HepG2 (cell line): Measurements from ENCODE around the gene HS6ST1. TPM values are rescaled to one million over a fixed set of nuclear protein-coding genes. Genes with fewer than 3 reads are reported as not detected.
A peak's percentile ranks its signal among the peaks of the same experiment; 100 is the strongest.

Experiments used
- ATF4 ChIP-seq, 2 experiments: fragments of 450-650 bp in 1 of 2; sonication (generic) in 1 of 2; formaldehyde crosslinking; IDR thresholded peaks; 2 replicates each; pipeline versions ENCODE4 v1.5.0 to v1.8.0; 2020 to 2022; ENCODE audit warnings: mild to moderate bottlenecking in 1 of 2, missing genetic modification reagents in 1 of 2
- ATF6 ChIP-seq: sonication (generic); formaldehyde crosslinking; conservative IDR thresholded peaks from 2 replicates; pipeline ENCODE4 v1.4.0; 2020; ENCODE audit warnings: missing genetic modification reagents
- CBX5 ChIP-seq: sonication (generic); formaldehyde crosslinking; IDR thresholded peaks from 2 replicates; pipeline ENCODE4 v1.4.0; 2020; ENCODE audit warnings: missing genetic modification reagents, borderline replicate concordance
- ELK4 ChIP-seq: sonication (generic); formaldehyde crosslinking; IDR thresholded peaks from 2 replicates; pipeline ENCODE4 v1.9.0; 2021; ENCODE audit warnings: missing genetic modification reagents, borderline replicate concordance
- GLMP ChIP-seq: sonication (generic); formaldehyde crosslinking; IDR thresholded peaks from 2 replicates; pipeline ENCODE4 v1.9.0; 2021; ENCODE audit warnings: missing genetic modification reagents, mild to moderate bottlenecking, borderline replicate concordance
- HOXA3 ChIP-seq: sonication (generic); formaldehyde crosslinking; IDR thresholded peaks from 2 replicates; pipeline ENCODE4 v1.5.0; 2020; ENCODE audit warnings: missing genetic modification reagents
- KAT8 ChIP-seq: IDR thresholded peaks from 2 replicates; pipeline ENCODE4 v1.6.1; 2016; ENCODE audit warnings: missing genetic modification reagents, missing compliant biosample characterization
- NR2F2 ChIP-seq: IDR thresholded peaks from 2 replicates; pipeline ENCODE4 v1.6.1; 2012; ENCODE audit warnings: low read depth, inconsistent platforms, borderline replicate concordance
- RAD51 ChIP-seq: fragments of 450-650 bp; IDR thresholded peaks from 2 replicates; pipeline ENCODE4 v1.6.1; 2016; ENCODE audit warnings: borderline replicate concordance
- ZBTB34 ChIP-seq: sonication (generic); formaldehyde crosslinking; IDR thresholded peaks from 2 replicates; pipeline ENCODE4 v1.8.0; 2022; ENCODE audit warnings: mild to moderate bottlenecking, missing genetic modification reagents
- ZNF10 ChIP-seq: sonication (generic); formaldehyde crosslinking; IDR thresholded peaks from 2 replicates; pipeline ENCODE4 v1.4.0; 2020; ENCODE audit warnings: mild to moderate bottlenecking, low read depth, missing genetic modification reagents, borderline replicate concordance
- ZNF136 ChIP-seq: sonication (generic); formaldehyde crosslinking; IDR thresholded peaks from 2 replicates; pipeline ENCODE4 v1.8.1; 2022; ENCODE audit warnings: low read depth, mild to moderate bottlenecking, moderate library complexity, missing genetic modification reagents
- ZNF230 ChIP-seq: sonication (generic); formaldehyde crosslinking; IDR thresholded peaks from 2 replicates; pipeline ENCODE4 v1.4.0; 2020; ENCODE audit warnings: mild to moderate bottlenecking, missing genetic modification reagents
- ZNF607 ChIP-seq: sonication (generic); formaldehyde crosslinking; IDR thresholded peaks from 2 replicates; pipeline ENCODE4 v1.5.1; 2020; ENCODE audit warnings: missing genetic modification reagents, mild to moderate bottlenecking, borderline replicate concordance
- ZNF609 ChIP-seq: sonication (generic); formaldehyde crosslinking; IDR thresholded peaks from 2 replicates; pipeline ENCODE4 v1.4.0; 2020; ENCODE audit warnings: mild to moderate bottlenecking, missing genetic modification reagents, borderline replicate concordance
- ZSCAN30 ChIP-seq: sonication (generic); formaldehyde crosslinking; IDR thresholded peaks from 2 replicates; pipeline ENCODE4 v1.5.0; 2020; ENCODE audit warnings: mild to moderate bottlenecking, missing genetic modification reagents
- polyA plus RNA-seq, 8 experiments: library from polyadenylated mRNA; depleted of rRNA in 3 of 8; stranded (reverse) in 7 of 8; unstranded in 1 of 8; fragments of >200 nt; fragmentation: Illumina TruSeq in 4 of 8; extraction: Trizol in 4 of 8; gene quantifications; 2 replicates each; pipeline versions ENCODE4 v1.2.1 to v1.2.3, GENCODE V29; 2011 to 2016; ENCODE audit warnings: low read depth in 4 of 8, missing spikeins in 1 of 8, mixed read lengths in 1 of 8; ENCODE audit not compliant: insufficient read depth in 1 of 8
- total RNA-seq, 5 experiments: library from RNA; depleted of rRNA; stranded (reverse); fragments of >200 nt; fragmentation: Illumina TruSeq; extraction: Trizol; gene quantifications; 2 replicates each; pipeline ENCODE4 v1.2.3, GENCODE V29; 2016; ENCODE audit warnings: low read depth in 1 of 5

The HS6ST1 gene
- total and polyA plus RNA-seq, 2 of the 13 experiments (the other 11 are each of a cell fraction or from before 2014, with no cell fraction given): 34.5 to 84.6 TPM

- TF ChIP-seq ELK4 (CRISPR knock-in tag): no peak
- no peak for TF ChIP-seq ATF4 (CRISPR knock-in tag; IDR thresholded peaks at IDR 0.05)
- no peak for TF ChIP-seq ATF6 (CRISPR knock-in tag)
- no peak for TF ChIP-seq ZNF136
- TF ChIP-seq ZBTB34 (CRISPR knock-in tag): no peak
- TF ChIP-seq HOXA3 (CRISPR knock-in tag): peak; percentile 74; the same call in 1 of the 2 replicates
- peak; percentile 69; the same call in 1 of the 2 replicates for TF ChIP-seq ZNF607 (CRISPR knock-in tag)
- TF ChIP-seq NR2F2: peak; percentile 24; the same call in 1 of the 2 replicates
- no peak for TF ChIP-seq ZNF230 (CRISPR knock-in tag)
- TF ChIP-seq CBX5 (CRISPR knock-in tag): no peak
- no peak for TF ChIP-seq ZNF10 (CRISPR knock-in tag)
- TF ChIP-seq ZNF609 (CRISPR knock-in tag): no peak
- TF ChIP-seq ZSCAN30 (CRISPR knock-in tag): no peak
- no peak for TF ChIP-seq GLMP (CRISPR knock-in tag)
- TF ChIP-seq KAT8: peak; percentile 1; the same call in 1 of the 2 replicates
- no peak for TF ChIP-seq RAD51
Observed at GRCh38 chr2:128321784-128322714, 3.4 kb upstream of the HS6ST1 start (continued).
